ENCODE results near the gene ESPL1. TPM values are rescaled to one million over a fixed set of nuclear protein-coding genes. Genes with fewer than 3 reads are reported as not detected.
"Not testable (repeated sequence)": the region's sequence is repeated elsewhere in the genome, so short reads cannot be mapped to it uniquely, and the experiment has no call there.

The ESPL1 gene
- total RNA-seq, 3 donors from 2014 or later = 19.9 to 21.9 (median 20.0) TPM

DNA sequence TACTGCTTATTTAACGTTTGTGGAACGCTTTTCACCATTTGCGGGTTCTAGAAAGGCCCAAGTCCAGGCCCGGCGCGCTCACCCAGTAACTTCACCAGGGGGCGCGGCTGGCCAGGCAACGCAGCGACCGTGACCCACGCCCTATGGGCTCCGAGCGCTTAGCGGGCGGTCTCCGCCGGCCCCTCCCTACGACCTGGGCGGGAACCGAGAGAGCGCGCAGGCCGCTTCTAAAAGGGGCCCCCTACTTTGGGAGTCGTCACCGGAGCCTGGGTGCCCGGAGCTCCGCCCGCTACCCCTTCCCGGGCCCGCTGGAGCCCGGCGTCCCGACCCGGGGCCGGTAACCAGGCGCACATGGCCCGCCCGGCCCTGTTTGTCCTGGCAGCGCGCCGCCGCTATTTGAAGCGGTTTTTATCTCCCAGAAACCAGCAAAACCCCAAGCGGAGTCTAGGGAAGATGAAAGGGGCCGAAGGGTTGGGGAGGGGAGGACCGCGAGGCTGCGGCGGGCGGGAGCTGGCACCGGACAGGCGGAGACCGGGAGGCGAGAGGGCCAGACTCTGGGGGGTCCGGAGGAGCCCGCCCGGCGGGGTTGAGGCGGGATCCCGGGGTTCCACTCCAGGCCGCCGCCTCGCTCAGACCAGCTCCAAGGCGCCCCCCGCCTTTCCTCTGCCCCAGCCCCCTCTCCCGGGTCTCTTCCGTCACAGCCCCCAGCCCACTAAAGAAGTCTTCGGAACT, 56.8 kb downstream of the ESPL1 start:
- ATAC-seq = peak; percentile 75 to 77

DNA sequence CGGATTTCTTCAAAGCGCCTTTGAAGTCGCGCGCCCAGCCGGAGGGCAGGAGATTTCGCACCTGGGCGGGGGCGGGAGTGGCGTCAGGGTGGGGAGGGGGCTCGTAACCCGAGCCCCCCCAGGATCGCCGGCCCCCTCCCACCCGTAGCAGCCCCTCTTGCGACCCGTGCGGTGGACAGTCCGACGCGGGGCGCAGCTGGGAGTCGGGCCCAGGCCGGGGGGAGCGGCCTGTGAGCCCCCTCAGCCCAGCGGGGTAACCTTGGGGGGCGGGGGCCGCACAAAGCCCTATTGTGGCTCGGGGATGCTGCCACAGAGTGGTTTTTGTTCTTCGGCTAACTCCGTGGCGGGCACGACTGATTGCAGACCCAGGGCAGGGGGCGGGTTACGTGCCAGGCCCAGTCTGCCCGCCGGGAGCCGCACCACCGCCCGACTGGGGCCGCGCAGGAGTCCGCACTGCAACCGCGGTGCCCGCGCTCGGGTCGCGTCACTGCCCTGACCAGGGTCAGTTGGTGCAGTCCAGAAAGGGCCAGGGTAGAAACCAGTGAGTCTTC, 57.5 kb downstream of the ESPL1 start:
- no peaks in the 10 kb centered on the region for H3K36me3 Mint-ChIP-seq (ENCODE audit: insufficient read depth)
- DNase-seq = no peak
- H3K27me3 Mint-ChIP-seq (ENCODE audit: low read depth) = no peaks in the 10 kb centered on the region
- H3K4me3 Mint-ChIP-seq = peak overlapping the region; percentile 81
- H3K9me3 Mint-ChIP-seq = no peaks in the 10 kb centered on the region
- peaks cover 33% of the 10 kb centered on the region for H3K4me1 Mint-ChIP-seq (ENCODE audit: low read depth)
- no peak for ATAC-seq

More for the DNA sequence above, 56.8 kb downstream of the ESPL1 start:
- Mint-ChIP-seq H3K9me3 (no peaks in the 10 kb centered on the region), H3K4me1 (ENCODE audit: low read depth) (peaks cover 39% of the 10 kb centered on the region), H3K36me3 (ENCODE audit: insufficient read depth) (no peaks in the 10 kb centered on the region), H3K4me3 (peak overlapping the region; percentile 81), H3K27me3 (ENCODE audit: low read depth) (no peaks in the 10 kb centered on the region)
- DNase-seq = peak; percentile 77

GRCh38 chr12:53326460-53327185, 58.5 kb downstream of the ESPL1 start:
- H3K27me3 Mint-ChIP-seq (ENCODE audit: low read depth) = no peaks in the 10 kb centered on the region
- ATAC-seq = no peak
- peaks cover 23% of the 10 kb centered on the region for H3K4me1 Mint-ChIP-seq (ENCODE audit: low read depth)
- no peaks in the 10 kb centered on the region for H3K36me3 Mint-ChIP-seq (ENCODE audit: insufficient read depth)
- no peak for DNase-seq
- peak overlapping the region; percentile 77 for H3K4me3 Mint-ChIP-seq
- H3K9me3 Mint-ChIP-seq = no peaks in the 10 kb centered on the region

DNA sequence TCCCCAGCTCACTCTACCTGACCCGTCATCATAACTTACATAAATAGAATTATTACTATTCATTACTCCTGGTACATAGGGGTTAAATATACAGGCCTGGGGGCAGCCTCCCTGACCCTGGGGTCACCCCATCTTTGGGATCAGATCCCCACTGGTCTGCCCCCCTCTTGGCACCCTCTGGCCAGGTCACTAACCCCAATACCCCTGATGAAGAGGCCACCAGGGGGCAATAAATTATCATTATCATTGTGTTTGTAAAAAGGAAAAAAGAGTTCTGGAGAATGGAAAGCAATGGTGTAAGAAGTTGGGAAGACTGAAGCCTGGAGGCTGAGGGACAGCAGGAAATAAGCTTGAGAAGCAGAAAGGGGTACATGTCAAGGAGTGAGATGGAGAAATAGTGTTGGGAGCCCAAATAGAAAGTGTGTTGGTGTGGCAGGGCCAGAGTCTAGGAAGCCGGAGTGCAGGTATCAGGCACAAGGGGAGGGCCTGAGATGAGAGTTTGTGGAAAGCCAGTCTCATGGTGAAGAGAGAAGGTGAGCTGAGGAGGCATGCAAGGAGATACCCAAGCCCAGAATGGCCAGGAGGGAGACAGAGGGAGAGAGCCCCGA, 59.4 kb downstream of the ESPL1 start:
- ATAC-seq = no peak
- no peaks in the 10 kb centered on the region for H3K9me3 Mint-ChIP-seq
- no peak overlapping the region for H3K4me3 Mint-ChIP-seq
- no peak for DNase-seq
- no peaks in the 10 kb centered on the region for H3K36me3 Mint-ChIP-seq (ENCODE audit: insufficient read depth)
- no peaks in the 10 kb centered on the region for H3K27me3 Mint-ChIP-seq (ENCODE audit: low read depth)
- peaks cover 21% of the 10 kb centered on the region for H3K4me1 Mint-ChIP-seq (ENCODE audit: low read depth)

GRCh38 chr12:53328043-53328435, 59.9 kb downstream of the ESPL1 start:
- Mint-ChIP-seq H3K27me3 (ENCODE audit: low read depth) (peaks cover under 1% of the 10 kb centered on the region), H3K4me3 (no peak overlapping the region), H3K9me3 (no peaks in the 10 kb centered on the region), H3K4me1 (ENCODE audit: low read depth) (peaks cover 18% of the 10 kb centered on the region), H3K36me3 (ENCODE audit: insufficient read depth) (no peaks in the 10 kb centered on the region)
- no peak for DNase-seq
- no peak for ATAC-seq

DNA sequence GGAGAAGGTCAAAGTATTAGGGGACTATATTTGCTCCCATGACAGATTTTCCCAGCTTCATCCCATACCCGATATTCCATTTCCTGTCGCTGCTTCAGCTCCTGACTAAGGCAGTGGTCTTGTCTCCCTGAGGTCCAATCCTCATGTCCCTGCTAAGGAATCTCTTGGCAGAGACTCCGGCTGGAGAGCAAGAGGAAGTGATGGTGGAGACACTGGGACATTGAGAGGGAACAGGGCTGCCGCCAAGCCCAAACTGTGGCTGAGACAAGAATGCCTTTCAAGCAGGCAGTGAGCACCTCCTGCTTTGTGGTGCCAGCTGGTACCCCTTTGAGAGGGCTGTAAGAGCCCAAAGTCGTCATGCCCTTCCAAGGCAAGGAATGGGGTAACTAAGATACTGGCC, 62.6 kb downstream of the ESPL1 start:
- Mint-ChIP-seq H3K36me3 (ENCODE audit: insufficient read depth) (no peaks in the 10 kb centered on the region), H3K27me3 (ENCODE audit: low read depth) (peaks cover 16% of the 10 kb centered on the region), H3K4me3 (no peak overlapping the region), H3K9me3 (no peaks in the 10 kb centered on the region), H3K4me1 (ENCODE audit: low read depth) (peaks cover 5% of the 10 kb centered on the region)
- DNase-seq (no peak), ATAC-seq (no peak)

- H3K27me3 Mint-ChIP-seq (ENCODE audit: low read depth) = peaks cover 28% of the 10 kb centered on the region
- H3K9me3 Mint-ChIP-seq; H3K4me1 Mint-ChIP-seq (ENCODE audit: low read depth): not testable (repeated sequence)
Measured at GRCh38 chr12:53332339-53332738, 64.2 kb downstream of the ESPL1 start.

GRCh38 chr12:53332744-53333143, 64.6 kb downstream of the ESPL1 start:
- Mint-ChIP-seq H3K4me1 (ENCODE audit: low read depth) (no peaks in the 10 kb centered on the region), H3K9me3 (no peaks in the 10 kb centered on the region), H3K36me3 (ENCODE audit: insufficient read depth) (no peaks in the 10 kb centered on the region), H3K4me3 (no peak overlapping the region), H3K27me3 (ENCODE audit: low read depth) (peaks cover 32% of the 10 kb centered on the region)
- DNase-seq (no peak), ATAC-seq (no peak)

More at GRCh38 chr12:53332339-53332738, 64.2 kb downstream of the ESPL1 start:
- DNase-seq; H3K4me3 Mint-ChIP-seq; H3K36me3 Mint-ChIP-seq (ENCODE audit: insufficient read depth); ATAC-seq: not testable (repeated sequence)

DNA sequence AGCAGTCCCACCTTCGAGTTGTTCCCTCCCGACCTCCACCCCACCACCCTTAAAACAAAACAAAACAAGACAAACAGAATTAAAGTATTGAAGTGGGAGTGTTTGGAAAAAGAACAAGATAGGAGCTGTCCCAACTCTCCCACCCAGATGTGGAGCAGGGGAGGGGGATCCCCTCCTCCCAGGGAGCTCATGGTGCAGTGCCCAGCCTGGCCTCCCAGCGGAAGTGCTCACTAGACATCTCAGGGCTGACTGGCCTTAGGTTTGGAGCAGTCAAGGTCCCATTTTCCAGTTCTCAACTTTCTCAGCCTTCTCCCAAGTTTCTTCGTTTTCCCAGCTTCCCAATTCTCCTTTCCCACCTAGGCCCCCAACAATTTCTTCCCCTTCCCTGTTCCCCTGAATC, 65.2 kb downstream of the ESPL1 start:
- DNase-seq (no peak), ATAC-seq (no peak)
- no peaks in the 10 kb centered on the region for H3K9me3 Mint-ChIP-seq
- H3K4me3 Mint-ChIP-seq = no peak overlapping the region
- H3K4me1 Mint-ChIP-seq (ENCODE audit: low read depth) = no peaks in the 10 kb centered on the region
- peaks cover 36% of the 10 kb centered on the region for H3K27me3 Mint-ChIP-seq (ENCODE audit: low read depth)
- no peaks in the 10 kb centered on the region for H3K36me3 Mint-ChIP-seq (ENCODE audit: insufficient read depth)

DNA sequence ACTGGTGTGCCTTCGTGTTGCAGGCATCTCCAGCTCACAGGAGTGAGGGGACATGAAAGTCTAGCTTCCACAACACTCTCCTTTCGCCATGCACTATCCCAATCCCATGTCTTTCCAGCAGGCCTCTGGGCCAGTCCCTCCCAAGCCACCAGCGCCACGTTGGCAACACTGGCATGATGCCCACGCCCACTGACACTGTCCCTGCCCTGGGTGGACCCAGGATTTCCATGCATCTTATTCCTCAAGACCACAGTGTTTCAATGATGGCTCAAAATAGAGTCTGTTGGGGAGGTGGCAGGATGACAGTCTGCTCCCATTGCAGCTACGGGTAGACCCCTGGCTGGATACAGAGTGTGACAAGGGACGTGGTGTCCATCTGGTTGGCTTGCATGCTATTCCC, 65.7 kb downstream of the ESPL1 start:
- peaks cover 39% of the 10 kb centered on the region for H3K27me3 Mint-ChIP-seq (ENCODE audit: low read depth)
- no peak for DNase-seq
- no peaks in the 10 kb centered on the region for H3K9me3 Mint-ChIP-seq
- ATAC-seq = no peak
- H3K4me3 Mint-ChIP-seq = no peak overlapping the region
- no peaks in the 10 kb centered on the region for H3K4me1 Mint-ChIP-seq (ENCODE audit: low read depth)
- no peaks in the 10 kb centered on the region for H3K36me3 Mint-ChIP-seq (ENCODE audit: insufficient read depth)

DNA sequence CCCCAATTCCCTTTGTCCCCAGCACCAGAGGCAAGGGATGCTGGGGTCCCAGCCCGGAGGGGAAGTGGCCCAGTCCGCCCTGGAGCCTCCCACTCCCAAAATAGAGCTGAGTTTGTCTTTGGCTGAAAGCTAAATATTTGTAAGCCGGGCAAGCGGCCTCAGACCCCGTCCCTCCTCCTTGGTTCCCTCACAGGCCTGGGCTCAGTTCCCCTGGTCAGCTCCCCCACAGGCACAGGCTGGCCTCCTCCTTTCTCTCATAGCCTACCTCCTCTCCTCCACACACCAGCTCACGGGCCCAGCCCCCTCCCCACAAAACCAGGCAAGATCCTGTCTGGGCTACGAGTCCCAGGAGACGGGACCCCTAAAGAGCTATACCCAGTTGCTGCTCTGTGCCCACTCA, 66.7 kb downstream of the ESPL1 start:
- no peaks in the 10 kb centered on the region for H3K36me3 Mint-ChIP-seq (ENCODE audit: insufficient read depth)
- no peak overlapping the region for H3K4me3 Mint-ChIP-seq
- no peak for DNase-seq
- H3K4me1 Mint-ChIP-seq (ENCODE audit: low read depth) = no peaks in the 10 kb centered on the region
- peaks cover 40% of the 10 kb centered on the region for H3K27me3 Mint-ChIP-seq (ENCODE audit: low read depth)
- ATAC-seq = no peak
- H3K9me3 Mint-ChIP-seq = no peaks in the 10 kb centered on the region

DNA sequence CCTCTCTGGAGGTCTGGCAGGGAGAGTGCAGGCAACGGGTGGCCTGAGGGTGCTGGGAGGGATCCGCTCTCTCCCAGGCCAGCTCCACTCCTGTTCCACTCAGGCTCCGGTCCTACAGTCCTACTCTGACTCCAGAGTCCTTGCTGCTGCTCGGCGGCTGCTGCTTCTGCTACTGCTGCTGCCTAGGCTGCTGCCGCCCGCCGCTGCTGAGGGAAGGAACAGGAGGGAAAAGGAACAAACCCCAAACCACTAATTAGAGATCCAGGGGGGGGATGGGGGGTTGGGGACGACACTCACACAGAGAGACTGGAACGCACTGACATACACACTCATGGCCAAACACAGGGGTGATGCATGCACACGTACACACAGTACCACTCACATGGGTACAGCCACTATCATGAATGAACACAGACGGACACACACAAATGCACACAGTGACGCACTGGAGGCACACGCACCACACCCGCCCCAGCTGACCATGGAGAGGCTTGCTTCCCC, 68.1 kb downstream of the ESPL1 start, which contains the start of gene SP7:
Gene SP7 (minus strand): TSS at position 174 of the 501 bp plus-strand sequence. CDS start 708 bp downstream, outside the sequence.
- no peak for ATAC-seq
- no peaks in the 10 kb centered on the region for H3K36me3 Mint-ChIP-seq (ENCODE audit: insufficient read depth)

GRCh38 chr12:53338017-53338416, 69.9 kb downstream of the ESPL1 start:
- no peak overlapping the region for H3K4me3 Mint-ChIP-seq
- DNase-seq (no peak), ATAC-seq (no peak)
- peaks cover 41% of the 10 kb centered on the region for H3K27me3 Mint-ChIP-seq (ENCODE audit: low read depth)
- H3K9me3 Mint-ChIP-seq = no peaks in the 10 kb centered on the region
- H3K36me3 Mint-ChIP-seq (ENCODE audit: insufficient read depth) = no peaks in the 10 kb centered on the region
- H3K4me1 Mint-ChIP-seq (ENCODE audit: low read depth) = peaks cover 2% of the 10 kb centered on the region

More for the DNA sequence above, 68.1 kb downstream of the ESPL1 start, which contains the start of gene SP7:
- Mint-ChIP-seq H3K4me1 (ENCODE audit: low read depth) (peaks cover 2% of the 10 kb centered on the region), H3K4me3 (no peak within 1 kb of the TSS), H3K27me3 (ENCODE audit: low read depth) (peaks cover 41% of the 10 kb centered on the region), H3K9me3 (no peaks in the 10 kb centered on the region)
- DNase-seq = no peak

DNA sequence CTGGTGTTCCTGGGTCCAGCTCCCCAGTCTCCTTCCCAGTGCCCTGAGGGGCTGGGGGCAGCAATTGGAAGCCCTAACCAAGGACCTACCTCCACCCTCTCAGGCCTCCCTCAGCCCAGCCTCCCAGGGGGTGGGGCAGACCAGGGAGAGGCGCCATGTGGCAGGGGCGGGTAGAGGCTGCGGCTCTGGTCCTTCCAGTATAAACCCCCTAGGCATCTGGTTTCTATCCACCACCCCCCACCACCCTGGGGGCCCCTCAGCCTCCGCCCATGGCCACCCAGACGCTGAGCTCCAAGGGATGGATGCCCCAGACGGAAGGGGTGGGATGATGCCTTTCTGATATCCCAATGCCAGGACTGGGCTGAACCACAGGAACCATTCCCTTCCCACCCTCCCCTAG, 70.8 kb downstream of the ESPL1 start:
- H3K9me3 Mint-ChIP-seq = no peaks in the 10 kb centered on the region

More for the DNA sequence above, 70.8 kb downstream of the ESPL1 start:
- DNase-seq = no peak
- Mint-ChIP-seq H3K36me3 (ENCODE audit: insufficient read depth) (no peaks in the 10 kb centered on the region), H3K27me3 (ENCODE audit: low read depth) (peaks cover 33% of the 10 kb centered on the region), H3K4me1 (ENCODE audit: low read depth) (peaks cover 5% of the 10 kb centered on the region), H3K4me3 (no peak overlapping the region)
- no peak for ATAC-seq

All from activated T-cell treated with anti-CD3 and anti-CD28 coated beads, Interleukin-2, amount 50 U/mL, for 4 hours (primary cell).